Right cardiac atrium (tissue), 5 donors: ENCODE data around the gene LHX3. TPM values are rescaled to one million over a fixed set of nuclear protein-coding genes. Genes with fewer than 3 reads are reported as not detected.
A peak's percentile ranks its signal among the peaks of the same experiment; 100 is the strongest.

ENCODE experiments used
- ATAC-seq, 2 donors: fragments of 200-7000 bp; cut with Tn5 transposase; one replicate each; pipeline versions ENCODE4 v1.8.0 to v1.9.1; 2020; ENCODE audit warnings: moderate library complexity in 2 of 2, mild to moderate bottlenecking in 1 of 2
- DNase-seq, 3 donors: peaks; one replicate each; pipeline ENCODE4 v3.0.0-alpha.2; 2020
- H3K27ac ChIP-seq: one replicate; pipeline ENCODE4 v1.5.1; 2013; ENCODE audit warnings: mild to moderate bottlenecking, low read length, control low read depth, moderate library complexity
- H3K27me3 ChIP-seq: one replicate; pipeline ENCODE4 v1.6.1; 2013; ENCODE audit not compliant: control insufficient read depth, insufficient read depth
- H3K4me1 ChIP-seq: one replicate; pipeline ENCODE4 v1.6.1; 2013; ENCODE audit warnings: low read length; ENCODE audit not compliant: control insufficient read depth, insufficient read depth
- H3K4me3 ChIP-seq: one replicate; pipeline ENCODE4 v1.5.1; 2013; ENCODE audit warnings: low read length, control low read depth
- H3K9me3 ChIP-seq: one replicate; pipeline ENCODE4 v1.6.1; 2013; ENCODE audit warnings: low read length; ENCODE audit not compliant: control insufficient read depth
- WGBS: extraction: QIAGEN DNeasy Blood & Tissue Kit; methylation state at CpG from one replicate; pipeline ENCODE4 v1.1.7; 2013; 5-methylcytosine and 5-hydroxymethylcytosine counted together
- intact Hi-C, 4 donors: fragments of 100-400 bp; cut with DNase I; formaldehyde crosslinking; loops; one replicate each; pipeline versions ENCODE4 v1.11.0 to v1.14.0; 2022 to 2023
- polyA plus RNA-seq: library from polyadenylated mRNA; stranded (reverse); fragments of 200-250 nt; gene quantifications from one replicate; pipeline ENCODE4 v1.2.3, GENCODE V29; 2013
- total RNA-seq, 4 donors: library from RNA; stranded (reverse); fragmentation: NEBNext Ultra II Directional; extraction: Animal tissue kit (Norgen Biotek cat#: 25700); gene quantifications; one replicate each; pipeline ENCODE4 v1.2.1, GENCODE V29; 2021
- donor health status: healthy with polysubstance abuse.
- donor health status: DM: no; HTN: yes; CAD: no.
- donor health status: DM: no; HTN: no; CAD: no.
- donor health status: DM: no; HTN: yes; CAD: no; lungs with severe emphysema.
- donor health status: DM: yes; HTN: yes; CAD: no.

The LHX3 gene
- total and polyA plus RNA-seq, 5 donors = not detected

- H3K27ac ChIP-seq = no peak overlapping the region
- H3K27me3 ChIP-seq = no peaks in the 10 kb centered on the region
- H3K4me1 ChIP-seq = no peaks in the 10 kb centered on the region
- no peaks in the 10 kb centered on the region for H3K9me3 ChIP-seq
- DNase-seq (peak in 1 of 3 donors; percentile 3), ATAC-seq (no peak)
- WGBS = 81% methylated on average over 10 of the region's 10 CpGs
- intact Hi-C loops = no loop called here
- no peak overlapping the region for H3K4me3 ChIP-seq
These were observed 28.0 kb upstream of the LHX3 start for GRCh38 chr9:136232969-136233368.

GRCh38 chr9:136231478-136232297 lies 26.8 kb upstream of the LHX3 start:
- Histone ChIP-seq H3K27ac (no peak overlapping the region), H3K27me3 (no peaks in the 10 kb centered on the region), H3K9me3 (no peaks in the 10 kb centered on the region), H3K4me3 (no peak overlapping the region), H3K4me1 (no peaks in the 10 kb centered on the region)
- WGBS = 69% methylated on average over 31 of the region's 31 CpGs
- DNase-seq (peak in 1 of 3 donors; percentile 43), ATAC-seq (peak in 1 of 2 donors; percentile 36)
- intact Hi-C loops = no loop called here

- WGBS = 92% methylated on average over 9 of the region's 9 CpGs
- no peaks in the 10 kb centered on the region for H3K9me3 ChIP-seq
- H3K4me3 ChIP-seq = no peak overlapping the region
- no peaks in the 10 kb centered on the region for H3K4me1 ChIP-seq
- intact Hi-C loops = no loop called here
- ATAC-seq (no peak), DNase-seq (peak in 1 of 3 donors; percentile 9)
- no peaks in the 10 kb centered on the region for H3K27me3 ChIP-seq
- no peak overlapping the region for H3K27ac ChIP-seq
These were observed 25.8 kb upstream of the LHX3 start for GRCh38 chr9:136230773-136231172.

- Histone ChIP-seq H3K9me3 (no peaks in the 10 kb centered on the region), H3K4me1 (no peaks in the 10 kb centered on the region), H3K27me3 (no peaks in the 10 kb centered on the region), H3K4me3 (no peak overlapping the region), H3K27ac (no peak overlapping the region)
- intact Hi-C loops = no loop called here
- peak in 1 of 3 donors; percentile 37 for DNase-seq
- WGBS = 90% methylated on average over 10 of the region's 10 CpGs
- ATAC-seq = no peak
These were observed 25.4 kb upstream of the LHX3 start for GRCh38 chr9:136230365-136230764.

GRCh38 chr9:136229096-136230065 lies 24.5 kb upstream of the LHX3 start:
- no peak overlapping the region for H3K4me3 ChIP-seq
- H3K4me1 ChIP-seq = no peaks in the 10 kb centered on the region
- DNase-seq (peak in 1 of 3 donors; percentile 50), ATAC-seq (no peak)
- H3K27me3 ChIP-seq = no peaks in the 10 kb centered on the region
- intact Hi-C loops = no loop called here
- 83% methylated on average over 33 of the region's 33 CpGs for WGBS
- no peaks in the 10 kb centered on the region for H3K9me3 ChIP-seq
- no peak overlapping the region for H3K27ac ChIP-seq

- intact Hi-C loops = no loop called here
- H3K27me3 ChIP-seq = no peaks in the 10 kb centered on the region
- H3K4me1 ChIP-seq = no peaks in the 10 kb centered on the region
- peak in 1 of 3 donors; percentile 46 for DNase-seq
- ATAC-seq = no peak
- no peak overlapping the region for H3K4me3 ChIP-seq
- 81% methylated on average over 18 of the region's 18 CpGs for WGBS
- H3K27ac ChIP-seq = no peak overlapping the region
- no peaks in the 10 kb centered on the region for H3K9me3 ChIP-seq
These were observed 23.4 kb upstream of the LHX3 start for GRCh38 chr9:136228107-136228875.

- peak in 1 of 3 donors; percentile 10 for DNase-seq
These were observed 21.9 kb upstream of the LHX3 start for GRCh38 chr9:136226680-136227407.

GRCh38 chr9:136225748-136226679 lies 21.1 kb upstream of the LHX3 start:
- intact Hi-C loops = no loop called here
- DNase-seq = peak; percentile 50 to 80 (median 76)

More at GRCh38 chr9:136226680-136227407, 21.9 kb upstream of the LHX3 start:
- intact Hi-C loops = no loop called here
- H3K9me3 ChIP-seq = no peaks in the 10 kb centered on the region
- H3K4me1 ChIP-seq = no peaks in the 10 kb centered on the region
- H3K4me3 ChIP-seq = no peak overlapping the region
- no peak overlapping the region for H3K27ac ChIP-seq
- 91% methylated on average over 30 of the region's 30 CpGs for WGBS
- no peaks in the 10 kb centered on the region for H3K27me3 ChIP-seq
- no peak for ATAC-seq

GRCh38 chr9:136225366-136225747 lies 20.4 kb upstream of the LHX3 start:
- intact Hi-C loops = no loop called here
- Histone ChIP-seq H3K9me3 (no peaks in the 10 kb centered on the region), H3K27ac (no peak overlapping the region), H3K27me3 (no peaks in the 10 kb centered on the region), H3K4me1 (no peaks in the 10 kb centered on the region), H3K4me3 (no peak overlapping the region)
- 89% methylated on average over 19 of the region's 19 CpGs for WGBS
- peak in 2 of 3 donors; percentile 11 to 35 for DNase-seq
- ATAC-seq = no peak

More at GRCh38 chr9:136225748-136226679, 21.1 kb upstream of the LHX3 start:
- Histone ChIP-seq H3K9me3 (no peaks in the 10 kb centered on the region), H3K4me1 (no peaks in the 10 kb centered on the region), H3K4me3 (no peak overlapping the region), H3K27ac (no peak overlapping the region), H3K27me3 (no peaks in the 10 kb centered on the region)
- peak; percentile 53 to 72 for ATAC-seq
- 77% methylated on average over 30 of the region's 30 CpGs for WGBS
